SU-DHL-6 (cell line): ENCODE measurements around the gene NAA10.
A peak's percentile ranks its signal among the peaks of the same experiment; 100 is the strongest.

Experiments used
- H2AFZ ChIP-seq: fragments of 200-600 bp; sonication (generic); 2 replicates; pipeline ENCODE4 v1.6.1; 2014; ENCODE audit warnings: low read depth, mild to moderate bottlenecking, moderate library complexity, mixed read lengths, antibody characterized with exemption, low read length; ENCODE audit not compliant: severe bottlenecking
- H3F3A ChIP-seq: fragments of 200-600 bp; shearing (Covaris generic); 2 replicates; pipeline ENCODE4 v1.6.0; 2016; ENCODE audit warnings: antibody characterized with exemption, mild to moderate bottlenecking; ENCODE audit not compliant: insufficient read depth
- H3K27ac ChIP-seq: fragments of 200-600 bp; sonication (generic); 2 replicates; pipeline ENCODE4 v1.5.1; 2016; ENCODE audit warnings: low read depth, mild to moderate bottlenecking, low read length, moderate library complexity, mixed read lengths
- H3K27me3 ChIP-seq: fragments of 200-600 bp; sonication (generic), shearing (Covaris generic); 2 replicates; pipeline ENCODE4 v1.6.0; 2014; ENCODE audit warnings: mild to moderate bottlenecking, low read length
- H3K36me3 ChIP-seq: fragments of 200-600 bp; sonication (generic); 2 replicates; pipeline ENCODE4 v1.6.1; 2014; ENCODE audit warnings: mild to moderate bottlenecking, low read length, mixed read lengths
- H3K4me2 ChIP-seq: fragments of 300-600, 200-600 bp; shearing (Covaris generic), sonication (generic); 2 replicates; pipeline ENCODE4 v1.6.0; 2014; ENCODE audit warnings: low read length, low read depth, mild to moderate bottlenecking; ENCODE audit not compliant: poor library complexity, severe bottlenecking
- H3K4me3 ChIP-seq: fragments of 200-600 bp; sonication (generic); 2 replicates; pipeline ENCODE4 v1.5.1; 2014; ENCODE audit warnings: antibody characterized with exemption, low read length, mild to moderate bottlenecking, mixed read lengths; ENCODE audit not compliant: insufficient read depth, poor library complexity, severe bottlenecking
- H3K79me2 ChIP-seq: fragments of 200-600 bp; sonication (generic); 2 replicates; pipeline ENCODE4 v1.6.1; 2014; ENCODE audit warnings: mild to moderate bottlenecking, low read length, moderate library complexity; ENCODE audit not compliant: insufficient read depth
- H3K9ac ChIP-seq: fragments of 200-600 bp; sonication (generic); 2 replicates; pipeline ENCODE4 v1.7.0; 2014; ENCODE audit warnings: mild to moderate bottlenecking, low read length
- H3K9me2 ChIP-seq: fragments of 200-600 bp; sonication (generic); replicated peaks from 2 replicates; pipeline ENCODE4 v1.6.1; 2014; ENCODE audit warnings: low read length; ENCODE audit not compliant: insufficient read depth
- H3K9me3 ChIP-seq: fragments of 200-600 bp; sonication (generic); 2 replicates; pipeline ENCODE4 v1.6.1; 2014; ENCODE audit warnings: low read length, mixed read lengths; ENCODE audit not compliant: insufficient read depth
- H4K20me1 ChIP-seq: fragments of 200-600 bp; sonication (generic); 2 replicates; pipeline ENCODE4 v1.6.1; 2014; ENCODE audit warnings: low read depth, mild to moderate bottlenecking, antibody characterized with exemption, low read length, moderate library complexity, mixed read lengths
- EZH2phosphoT487 ChIP-seq: fragments of 200-600 bp; sonication (generic), shearing (Covaris generic); conservative IDR thresholded peaks from 2 replicates; pipeline ENCODE4 v1.6.1; 2018; ENCODE audit warnings: mild to moderate bottlenecking, antibody characterized with exemption, low read length, moderate library complexity, mixed read lengths
- TF ChIP-seq, protein P1 (sequence below): fragments of 200-600 bp; sonication (generic); IDR thresholded peaks from one replicate; pipeline ENCODE4 v1.5.1; 2017; ENCODE audit warnings: antibody characterized with exemption, mild to moderate bottlenecking, low read length, moderate library complexity; ENCODE audit not compliant: insufficient read depth, poor library complexity, severe bottlenecking

NAA10 gene

GRCh38 chrX:153935326-153935851, 552 bp upstream of the NAA10 start:
- Histone ChIP-seq H3K4me3 (peak overlapping the region; percentile 60), H2AFZ (peak overlapping the region; percentile 85), H3K27ac (no peak overlapping the region), H3K79me2 (peaks cover 19% of the 10 kb centered on the region), H3K9ac (peak overlapping the region; percentile 71), H3K4me2 (peak overlapping the region; percentile 71), H3F3A (0 out of 2 replicates have a peak, but pooled peaks cover 5% of the 10 kb centered on the region), H3K9me2 (no peaks in the 10 kb centered on the region), H3K36me3 (no peaks in the 10 kb centered on the region), H3K9me3 (no peaks in the 10 kb centered on the region), H4K20me1 (no peaks in the 10 kb centered on the region), H3K27me3 (no peaks in the 10 kb centered on the region)
- no peak for TF ChIP-seq EZH2phosphoT487
- TF ChIP-seq, protein P1, sequence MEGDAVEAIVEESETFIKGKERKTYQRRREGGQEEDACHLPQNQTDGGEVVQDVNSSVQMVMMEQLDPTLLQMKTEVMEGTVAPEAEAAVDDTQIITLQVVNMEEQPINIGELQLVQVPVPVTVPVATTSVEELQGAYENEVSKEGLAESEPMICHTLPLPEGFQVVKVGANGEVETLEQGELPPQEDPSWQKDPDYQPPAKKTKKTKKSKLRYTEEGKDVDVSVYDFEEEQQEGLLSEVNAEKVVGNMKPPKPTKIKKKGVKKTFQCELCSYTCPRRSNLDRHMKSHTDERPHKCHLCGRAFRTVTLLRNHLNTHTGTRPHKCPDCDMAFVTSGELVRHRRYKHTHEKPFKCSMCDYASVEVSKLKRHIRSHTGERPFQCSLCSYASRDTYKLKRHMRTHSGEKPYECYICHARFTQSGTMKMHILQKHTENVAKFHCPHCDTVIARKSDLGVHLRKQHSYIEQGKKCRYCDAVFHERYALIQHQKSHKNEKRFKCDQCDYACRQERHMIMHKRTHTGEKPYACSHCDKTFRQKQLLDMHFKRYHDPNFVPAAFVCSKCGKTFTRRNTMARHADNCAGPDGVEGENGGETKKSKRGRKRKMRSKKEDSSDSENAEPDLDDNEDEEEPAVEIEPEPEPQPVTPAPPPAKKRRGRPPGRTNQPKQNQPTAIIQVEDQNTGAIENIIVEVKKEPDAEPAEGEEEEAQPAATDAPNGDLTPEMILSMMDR = no peak

DNA sequence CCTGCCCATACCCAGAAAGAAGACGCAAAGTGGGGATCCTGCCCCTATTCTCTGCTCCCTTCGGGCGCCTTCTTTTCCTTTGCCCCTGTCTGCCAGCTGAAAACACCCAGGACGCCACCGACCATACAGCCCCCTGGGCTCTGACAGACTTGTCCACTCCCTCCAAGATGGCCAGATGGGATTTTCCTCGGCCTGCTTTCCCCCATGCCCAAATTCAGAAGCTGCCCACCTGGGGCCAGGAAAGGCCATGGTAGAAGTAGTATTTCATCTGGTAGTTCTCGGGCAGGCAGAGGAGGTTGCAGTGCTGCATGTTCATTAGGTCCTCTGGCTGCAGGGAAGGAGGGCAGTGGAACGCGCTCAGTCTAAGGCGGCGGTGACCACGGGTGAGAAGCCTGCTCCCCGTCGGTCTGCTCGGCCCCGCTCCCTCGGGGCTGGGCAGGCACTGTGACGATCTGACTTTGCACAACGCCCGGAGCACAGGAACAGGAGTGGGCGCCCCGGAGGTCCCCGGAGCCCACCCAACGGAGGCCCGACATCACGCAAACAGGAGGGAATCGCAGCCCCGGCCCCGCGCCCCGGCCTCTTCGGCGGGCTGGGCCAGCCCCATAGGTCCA, 582 bp downstream of the NAA10 start:
- Histone ChIP-seq H3K9ac (peak overlapping the region; percentile 96), H3K27ac (peak overlapping the region; percentile 51), H3K4me3 (peak overlapping the region; percentile 84), H3K4me2 (peak overlapping the region; percentile 93), H3K9me3 (no peaks in the 10 kb centered on the region), H3K27me3 (no peaks in the 10 kb centered on the region), H3K9me2 (no peaks in the 10 kb centered on the region), H3K79me2 (peaks cover 19% of the 10 kb centered on the region), H4K20me1 (no peaks in the 10 kb centered on the region), H3K36me3 (no peaks in the 10 kb centered on the region), H2AFZ (no peak overlapping the region), H3F3A (peaks cover 6% of the 10 kb centered on the region; the same call in 1 of the 2 replicates)
- TF ChIP-seq EZH2phosphoT487 = no peak
- TF ChIP-seq, protein P1 = no peak

DNA sequence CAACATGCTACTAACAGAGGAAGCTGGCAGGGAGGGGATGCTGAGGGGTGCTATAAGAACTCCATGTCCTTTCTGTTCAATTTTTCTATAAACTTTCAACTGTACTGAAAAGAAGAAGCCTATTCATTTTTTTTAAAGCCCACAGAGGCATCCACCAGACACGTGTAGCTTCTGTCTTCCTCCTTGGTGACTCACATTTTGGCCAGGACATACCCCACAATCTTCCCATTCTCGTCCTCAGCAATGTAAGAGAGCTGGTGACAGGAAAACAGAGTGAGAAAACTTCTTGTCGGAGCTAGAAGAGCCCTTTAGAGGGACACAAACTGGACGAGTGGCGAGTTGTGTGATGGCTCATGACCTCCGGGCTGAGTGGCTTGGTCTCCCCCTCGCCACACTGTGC, 1.1 kb downstream of the NAA10 start:
- H4K20me1 ChIP-seq = no peaks in the 10 kb centered on the region
- no peaks in the 10 kb centered on the region for H3K9me2 ChIP-seq
- H3K4me3 ChIP-seq = peak overlapping the region; percentile 84
- H2AFZ ChIP-seq = no peak overlapping the region
- H3K4me2 ChIP-seq = peak overlapping the region; percentile 93
- peak overlapping the region; percentile 51; the same call in 1 of the 2 replicates for H3K27ac ChIP-seq
- peaks cover 19% of the 10 kb centered on the region for H3K79me2 ChIP-seq
- no peaks in the 10 kb centered on the region for H3K36me3 ChIP-seq
- no peaks in the 10 kb centered on the region for H3K9me3 ChIP-seq
- H3F3A ChIP-seq = peaks cover 11% of the 10 kb centered on the region
- no peak for TF ChIP-seq EZH2phosphoT487
- TF ChIP-seq, protein P1 = no peak
- H3K27me3 ChIP-seq = no peaks in the 10 kb centered on the region
- H3K9ac ChIP-seq = peak overlapping the region; percentile 96
